Stimulated activated CD4-positive, alpha-beta T cell treated with anti-CD3 and anti-CD28 coated beads, Interleukin-4, amount 100 ng/mL, for 1 hour (primary cell): ENCODE results near the gene TSBP1.
A peak's percentile ranks its signal among the peaks of the same experiment; 100 is the strongest.

Source experiments
- DNase-seq: peaks from one replicate; pipeline ENCODE4 v3.0.0-alpha.2; 2020

Gene TSBP1

DNA sequence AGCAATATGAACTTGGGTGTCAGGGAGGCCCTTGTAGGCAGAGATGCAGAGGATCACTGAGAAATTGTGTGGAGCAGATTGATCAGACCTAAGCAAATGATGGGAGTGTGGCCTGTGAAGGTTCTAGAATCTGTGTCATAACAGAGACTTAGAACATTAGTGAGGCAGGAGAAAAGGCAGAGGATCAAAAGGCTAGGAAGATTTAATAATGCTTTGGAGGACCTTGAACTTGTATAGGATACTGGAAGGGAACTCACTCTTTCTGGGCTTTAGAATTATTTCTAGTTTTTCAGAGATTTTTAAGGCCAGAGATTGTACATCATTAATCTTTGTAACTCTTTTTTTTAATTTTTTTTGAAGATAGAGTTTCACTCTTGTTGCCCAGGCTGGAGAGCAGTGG, at the start of gene TSBP1:
Gene TSBP1, minus strand, starts transcription at position 101 of the 400 bp plus-strand sequence. CDS start 197 bp downstream, outside the sequence.
- DNase-seq = no peak

DNA sequence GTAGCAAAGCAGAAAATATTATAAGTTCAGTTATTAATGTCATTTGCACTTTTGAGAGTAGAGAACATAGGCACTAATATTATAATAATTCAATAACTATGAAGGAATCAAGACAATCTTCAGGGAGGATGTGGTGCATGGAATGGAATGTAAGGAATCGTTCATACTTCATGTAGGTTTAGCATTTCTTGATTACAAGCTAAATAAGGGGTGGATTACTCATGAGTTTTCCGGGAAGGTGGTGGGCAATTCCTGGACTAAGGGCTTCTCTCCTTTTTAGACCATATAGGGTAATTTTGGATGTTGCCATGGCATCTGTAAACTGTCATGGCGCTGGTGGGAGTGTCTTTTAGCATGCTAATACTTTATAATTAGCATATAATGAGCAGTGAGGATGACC, 44.3 kb upstream of the TSBP1 start:
- no peak for DNase-seq

GRCh38 chr6:32415521-32416019, 43.9 kb upstream of the TSBP1 start:
- DNase-seq = peak; percentile 78

- DNase-seq = peak; percentile 89
Measured at GRCh38 chr6:32413427-32414047, 41.8 kb upstream of the TSBP1 start.

DNA sequence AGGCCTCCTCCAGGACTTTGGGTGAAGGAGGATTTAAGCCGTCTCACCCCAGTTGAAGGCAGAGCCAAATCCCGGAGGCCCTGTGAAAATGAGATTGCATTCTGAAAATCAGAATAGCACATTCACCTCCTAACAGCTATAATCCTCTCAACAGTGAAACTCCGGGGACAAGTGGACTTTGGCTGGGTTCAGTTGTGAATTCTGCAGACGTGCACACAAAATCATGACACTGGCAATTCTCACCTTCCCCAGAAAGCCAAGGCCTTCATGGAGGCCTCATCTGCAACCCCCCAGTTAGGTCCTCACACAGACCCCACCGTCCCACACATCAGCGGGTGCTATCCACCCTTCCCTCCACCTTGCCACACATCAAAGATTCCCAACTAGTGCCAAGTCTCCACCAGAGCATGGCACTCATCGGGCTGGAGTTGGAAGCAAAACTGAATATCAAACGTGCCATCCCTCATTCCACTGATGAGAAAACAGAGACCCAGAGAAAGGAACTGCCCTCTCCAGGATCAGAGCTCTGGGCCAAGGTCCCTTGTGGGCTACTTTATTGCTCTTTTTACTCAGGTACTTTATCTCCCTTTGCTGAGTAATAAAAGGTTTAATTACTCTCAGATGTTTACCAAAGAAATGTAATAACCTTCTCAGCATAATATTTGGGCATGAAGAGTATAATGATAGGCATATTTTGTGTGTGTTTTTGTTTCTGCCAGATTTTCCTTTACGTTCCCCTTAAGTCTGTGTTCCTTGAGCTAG, 40.0 kb upstream of the TSBP1 start:
- DNase-seq = no peak

GRCh38 chr6:32410906-32411305, 39.2 kb upstream of the TSBP1 start:
- no peak for DNase-seq

DNA sequence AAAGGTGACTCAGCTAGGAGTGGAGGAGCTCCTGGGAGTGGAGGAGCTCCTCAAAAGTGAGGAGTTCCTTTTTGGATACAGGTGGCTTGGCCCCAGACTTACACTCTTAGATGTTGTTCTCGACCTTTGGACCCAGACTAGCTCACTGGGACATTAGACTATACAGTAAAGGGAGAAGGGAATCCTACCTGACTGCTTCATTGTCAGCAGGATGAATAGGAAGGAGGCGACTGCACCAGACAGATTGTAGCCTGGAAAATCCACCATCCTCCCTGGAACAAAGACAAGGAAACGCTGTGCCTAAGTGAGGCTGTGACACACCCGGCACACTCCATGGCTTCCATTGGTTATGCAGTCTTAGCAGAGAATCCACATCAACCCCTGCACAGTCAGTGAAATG, 35.2 kb upstream of the TSBP1 start, which contains the start of gene BTNL2:
Gene BTNL2, minus strand, starts transcription at position 325 of the 400 bp plus-strand sequence. Its CDS starts 58 bp downstream, at position 267.
- no peak for DNase-seq

- DNase-seq = no peak
Measured at GRCh38 chr6:32406197-32406596, 34.5 kb upstream of the TSBP1 start.

- DNase-seq = no peak
Measured at GRCh38 chr6:32405656-32406055, 34.0 kb upstream of the TSBP1 start.

DNA sequence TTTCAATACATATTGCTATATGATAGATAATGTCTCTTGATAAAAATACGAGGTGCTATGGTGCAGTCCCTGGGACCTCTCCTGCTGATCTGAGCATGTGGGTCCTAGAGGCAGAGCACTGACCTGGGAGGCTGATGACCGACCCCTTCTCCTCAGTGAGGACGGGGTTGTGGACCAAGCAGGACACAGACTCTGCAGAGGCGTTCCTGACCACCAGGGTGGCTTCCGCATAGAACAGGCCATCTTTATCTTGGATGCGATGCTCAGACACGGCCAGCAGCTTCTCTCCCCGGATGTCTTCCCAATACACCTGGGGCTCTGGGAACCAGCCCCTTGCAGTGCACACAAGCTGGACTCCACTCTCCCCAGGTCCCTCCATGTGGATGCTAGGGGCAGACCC, 31.1 kb upstream of the TSBP1 start:
- DNase-seq = no peak

DNA sequence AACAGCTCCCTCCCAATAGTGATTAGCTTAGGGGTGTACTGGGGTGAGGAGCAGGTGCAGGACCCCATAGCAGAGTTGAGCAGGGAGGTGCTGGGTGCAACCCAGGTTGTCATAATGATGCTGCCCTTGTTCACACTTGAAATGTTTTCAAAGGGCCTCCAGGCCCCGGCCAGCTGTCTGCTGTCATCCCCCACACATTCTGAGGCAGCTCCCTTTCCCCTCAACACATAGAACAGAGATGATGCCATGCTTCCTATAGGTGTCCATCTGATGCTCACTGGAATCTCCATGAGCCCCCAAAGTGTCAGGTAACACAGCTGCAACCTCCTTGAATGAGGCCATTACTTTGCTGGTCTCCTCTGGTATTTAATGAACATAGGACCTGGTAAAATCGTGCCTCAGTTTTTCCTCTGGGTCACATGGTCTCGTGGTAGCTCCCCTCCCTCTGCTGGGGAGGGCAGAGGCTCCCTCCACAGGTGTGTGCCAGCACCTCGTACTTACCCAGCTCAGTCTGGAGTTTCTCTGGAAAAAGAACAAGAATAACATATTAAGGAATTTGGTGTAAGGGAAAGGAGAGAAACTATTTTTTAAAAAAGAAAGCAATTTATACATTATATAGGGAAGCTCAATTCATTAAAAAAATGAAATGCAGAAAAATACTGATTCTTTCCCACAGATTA, 29.7 kb upstream of the TSBP1 start:
- no peak for DNase-seq

- DNase-seq = no peak
Measured at GRCh38 chr6:32397252-32397920, 25.7 kb upstream of the TSBP1 start.

GRCh38 chr6:32396028-32396427, 24.3 kb upstream of the TSBP1 start:
- DNase-seq = no peak

GRCh38 chr6:32393665-32394420, 22.1 kb upstream of the TSBP1 start:
- DNase-seq = no peak

DNA sequence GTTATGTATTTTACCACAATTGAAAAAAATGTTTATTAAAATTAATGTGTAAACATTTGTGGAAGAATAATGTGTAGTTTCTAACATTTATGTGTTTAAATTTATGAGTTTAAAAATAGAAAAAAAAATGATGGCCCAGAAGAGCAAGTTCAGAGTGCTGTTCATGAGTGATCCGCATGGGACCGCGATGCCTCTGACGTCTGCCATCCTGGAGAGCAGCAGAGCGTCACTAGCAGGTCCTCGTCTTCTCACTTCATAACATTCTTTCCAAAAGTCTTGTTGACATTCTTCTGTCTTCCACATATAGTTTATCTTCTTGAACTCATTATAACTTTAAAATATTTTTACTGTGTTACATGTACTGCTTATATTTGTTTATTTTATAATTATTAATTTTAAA, 19.8 kb upstream of the TSBP1 start:
- no peak for DNase-seq

DNA sequence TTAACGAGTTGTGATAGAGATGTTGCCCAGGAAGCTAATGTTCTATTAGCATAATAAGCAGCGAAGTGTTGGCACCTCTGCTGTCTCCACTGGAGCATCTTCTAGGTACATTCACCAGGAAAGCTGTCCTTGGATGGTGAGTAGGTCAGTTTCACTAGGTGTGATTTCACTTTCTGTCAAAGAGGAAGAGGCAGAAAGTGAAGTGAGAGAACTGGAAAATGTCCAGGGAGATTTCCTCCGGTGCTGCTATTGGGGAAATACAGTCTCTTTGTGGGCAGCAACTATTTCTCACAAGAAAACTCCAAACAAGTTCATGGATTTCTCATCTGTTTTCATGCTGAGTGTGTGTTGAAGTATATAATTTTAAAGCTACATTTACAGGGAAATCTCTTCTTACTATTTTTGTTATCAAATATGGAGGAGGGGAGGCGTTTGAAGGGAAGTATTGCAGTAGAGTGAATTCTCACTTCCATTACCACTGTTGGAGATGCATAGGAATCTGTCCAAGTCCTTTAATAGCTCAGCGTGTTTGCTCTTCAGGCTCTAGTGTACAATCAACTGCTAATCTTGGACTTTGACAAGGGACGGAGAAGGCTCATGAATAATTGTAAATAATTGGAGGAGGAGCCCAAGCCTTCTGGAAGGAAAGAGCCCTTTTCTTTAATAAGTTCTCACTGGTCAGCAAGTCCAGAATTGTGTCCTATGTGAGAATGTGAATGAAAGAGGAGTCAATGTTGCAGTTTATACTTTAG, 16.1 kb upstream of the TSBP1 start:
- no peak for DNase-seq

GRCh38 chr6:32386040-32386439, 14.3 kb upstream of the TSBP1 start:
- no peak for DNase-seq

DNA sequence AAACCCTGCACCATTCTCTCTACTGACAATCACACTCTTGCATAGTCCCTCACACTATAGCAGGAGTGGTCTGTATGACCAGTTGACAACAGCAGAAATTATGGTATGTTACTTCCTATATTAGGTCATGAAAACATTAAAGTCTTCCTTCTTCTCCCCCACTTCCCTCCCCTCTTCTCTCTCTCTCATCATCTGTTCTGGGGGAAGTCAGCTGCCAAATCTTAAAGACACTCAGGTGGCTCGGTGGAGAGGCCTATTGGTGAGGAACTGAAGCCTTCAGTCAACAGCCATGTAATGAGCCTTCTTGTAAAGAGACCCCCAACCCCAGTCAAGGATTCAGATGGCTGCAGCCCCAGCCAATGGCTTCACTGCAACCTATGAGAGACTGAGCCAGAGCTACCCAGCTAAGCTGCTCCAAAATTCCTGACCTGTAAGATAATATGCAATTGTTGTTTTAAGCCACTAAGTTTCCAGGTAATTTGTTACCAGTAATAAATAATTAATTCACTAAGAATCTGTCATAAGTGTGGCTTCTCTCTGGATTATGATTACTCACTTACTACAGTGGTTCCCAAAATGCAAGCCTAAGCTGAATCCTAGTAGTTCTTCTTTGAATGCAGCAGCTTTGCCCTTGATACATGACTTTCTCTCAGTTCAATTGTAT, 11.2 kb upstream of the TSBP1 start:
- DNase-seq = no peak

DNA sequence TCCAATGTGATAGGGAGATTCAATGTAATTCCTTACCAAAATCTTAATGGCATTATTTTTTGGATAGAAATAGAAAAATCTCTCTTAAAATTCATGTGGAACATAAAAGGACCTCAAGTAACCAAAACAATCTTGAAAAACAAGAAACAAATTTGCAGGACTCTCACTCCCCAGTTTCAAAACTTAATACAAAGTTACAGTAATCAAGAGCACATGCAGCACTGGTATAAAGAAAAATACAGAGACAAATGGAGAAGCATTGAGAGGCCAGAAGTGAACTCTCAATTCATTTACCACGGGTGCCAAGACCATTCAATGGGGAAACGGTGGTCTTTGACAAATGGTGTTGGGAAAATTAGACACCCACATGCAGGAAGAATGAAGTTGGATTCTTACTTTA, 7.8 kb upstream of the TSBP1 start:
- no peak for DNase-seq

DNA sequence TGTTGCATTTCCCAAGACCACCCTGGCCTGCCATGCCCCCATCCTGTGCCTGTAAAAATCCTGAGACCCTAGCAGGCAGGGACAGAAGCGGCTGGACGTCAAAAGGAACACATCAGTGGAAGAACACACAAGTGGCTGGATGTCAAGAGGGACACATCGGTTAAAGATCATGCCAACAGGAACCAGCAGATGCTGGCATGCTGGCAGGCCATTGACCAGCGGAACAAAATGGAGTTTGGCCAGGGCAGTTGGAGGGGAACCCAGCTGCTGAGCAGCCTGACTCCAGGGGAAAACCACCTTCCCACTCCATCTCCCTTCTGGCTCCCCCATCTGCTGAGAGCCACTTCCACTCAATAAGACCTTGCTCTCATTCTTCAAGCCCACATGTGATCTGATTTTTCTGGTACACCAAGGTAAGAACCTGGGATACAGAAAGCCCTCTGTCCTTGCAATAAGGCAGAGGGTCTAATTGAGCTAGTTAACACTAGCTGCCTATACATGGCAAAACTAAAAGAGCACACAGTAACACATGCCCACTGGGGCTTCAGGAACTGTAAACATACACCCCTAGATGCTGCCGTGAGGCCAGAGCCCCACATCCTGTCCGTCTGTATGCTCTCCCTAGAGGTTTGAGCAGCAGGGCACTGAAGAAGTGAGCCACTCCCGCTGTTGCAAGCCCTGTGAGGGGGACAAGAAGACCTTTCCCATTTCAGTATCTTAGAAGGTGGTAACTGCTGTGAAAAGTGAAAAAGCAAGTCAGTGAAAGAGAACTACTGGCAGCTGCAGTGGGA, 4.2 kb upstream of the TSBP1 start:
- no peak for DNase-seq
